ENCODE data around the gene WLS.

The WLS gene

DNA sequence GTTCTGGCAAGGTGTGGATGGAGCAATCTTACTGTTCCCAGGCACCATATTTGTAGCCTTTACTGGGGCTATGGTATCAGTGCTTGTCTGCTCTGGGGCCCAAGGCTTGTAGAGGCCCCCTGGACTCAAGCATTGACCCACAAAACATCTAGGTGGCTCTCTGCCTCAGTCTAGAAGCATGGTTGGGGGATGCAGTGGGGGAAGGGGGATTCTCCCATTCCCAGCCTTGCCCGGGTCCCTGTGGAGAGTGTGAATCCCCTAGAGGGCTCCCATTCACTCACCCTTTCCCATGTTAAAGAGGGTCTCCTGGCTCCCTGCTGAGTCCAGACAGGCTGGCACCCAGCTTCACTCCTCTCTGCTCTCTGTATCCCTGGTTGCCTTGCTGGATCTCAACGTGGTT, 153.7 kb downstream of the WLS start:
- DNase-seq = no peak
